Neural progenitor cell (in vitro differentiated cells): Measurements from ENCODE around the gene SMPDL3B. TPM values are rescaled to one million over a fixed set of nuclear protein-coding genes. Genes with fewer than 3 reads are reported as not detected.
A peak's percentile ranks its signal among the peaks of the same experiment; 100 is the strongest.

Source experiments
- DNase-seq: peaks from one replicate; pipeline ENCODE4 v3.0.0-alpha.2; 2016; ENCODE audit warnings: low spot score
- H2AFZ ChIP-seq: fragments of 200-600 bp; sonication (generic); replicated peaks from 2 replicates; pipeline ENCODE4 v1.6.1; 2016; ENCODE audit warnings: antibody characterized with exemption
- H3F3A ChIP-seq: fragments of 200-600 bp; sonication (generic); 2 replicates; pipeline ENCODE4 v1.6.1; 2016; ENCODE audit warnings: antibody characterized with exemption, low read depth
- H3K27ac ChIP-seq: fragments of 200-600 bp; sonication (generic); 2 replicates; pipeline ENCODE4 v1.5.1; 2016; ENCODE audit warnings: mild to moderate bottlenecking
- H3K27me3 ChIP-seq: fragments of 200-600 bp; sonication (generic); 2 replicates; pipeline ENCODE4 v1.6.1; 2016; ENCODE audit warnings: mild to moderate bottlenecking, moderate library complexity
- H3K36me3 ChIP-seq: fragments of 200-600 bp; sonication (generic); 2 replicates; pipeline ENCODE4 v1.5.1; 2016
- H3K4me1 ChIP-seq: fragments of 200-600 bp; sonication (generic); 2 replicates; pipeline ENCODE4 v1.6.1; 2016; ENCODE audit warnings: mixed run types
- H3K4me2 ChIP-seq: fragments of 200-600 bp; sonication (generic); 2 replicates; pipeline ENCODE4 v1.6.1; 2016
- H3K4me3 ChIP-seq: fragments of 200-600 bp; sonication (generic); 2 replicates; pipeline ENCODE4 v1.5.1; 2016
- H3K79me2 ChIP-seq: fragments of 200-600 bp; sonication (generic); 2 replicates; pipeline ENCODE4 v1.6.1; 2016; ENCODE audit warnings: low read depth
- H3K9ac ChIP-seq: fragments of 200-600 bp; sonication (generic); 2 replicates; pipeline ENCODE4 v1.6.1; 2016
- H3K9me3 ChIP-seq: fragments of 200-600 bp; sonication (generic); 2 replicates; pipeline ENCODE4 v1.5.1; 2016; ENCODE audit warnings: low read depth
- H4K20me1 ChIP-seq: fragments of 200-600 bp; sonication (generic); 2 replicates; pipeline ENCODE4 v1.6.1; 2016; ENCODE audit warnings: low read depth
- H3K27ac Mint-ChIP-seq: 3 replicates; pipeline ENCODE4 v1.8.0; 2021; ENCODE audit warnings: mixed read lengths
- H3K27me3 Mint-ChIP-seq: 2 replicates; pipeline ENCODE4 v1.8.0; 2022; ENCODE audit warnings: low read depth, mild to moderate bottlenecking, inconsistent platforms, moderate library complexity, mixed read lengths; ENCODE audit not compliant: insufficient read depth
- H3K36me3 Mint-ChIP-seq: 3 replicates; pipeline ENCODE4 v1.8.0; 2021; ENCODE audit warnings: mixed read lengths
- H3K4me1 Mint-ChIP-seq: 3 replicates; pipeline ENCODE4 v1.8.0; 2021; ENCODE audit warnings: mixed read lengths
- H3K4me3 Mint-ChIP-seq: 3 replicates; pipeline ENCODE4 v1.8.0; 2021; ENCODE audit warnings: mild to moderate bottlenecking, moderate library complexity, mixed read lengths
- H3K9me3 Mint-ChIP-seq: 3 replicates; pipeline ENCODE4 v1.8.0; 2020; ENCODE audit warnings: mixed read lengths
- EZH2 ChIP-seq: fragments of 200-600 bp; sonication (generic); IDR thresholded peaks from 2 replicates; pipeline ENCODE4 v1.6.1; 2017; ENCODE audit warnings: antibody characterized with exemption, mild to moderate bottlenecking, moderate library complexity
- EZH2phosphoT487 ChIP-seq: fragments of 200-600 bp; sonication (generic); IDR thresholded peaks from 2 replicates; pipeline ENCODE4 v1.6.1; 2017; ENCODE audit warnings: antibody characterized with exemption
- total RNA-seq: library from RNA; depleted of rRNA; stranded (reverse); fragments of >200 nt; gene quantifications from 2 replicates; pipeline ENCODE4 v1.2.3, GENCODE V29; 2015; ENCODE audit warnings: low replicate concordance
- TF ChIP-seq, protein P1 (sequence below): fragments of 200-600 bp; sonication (generic); IDR thresholded peaks from 2 replicates; pipeline ENCODE4 v1.5.1; 2017; ENCODE audit warnings: antibody characterized with exemption, mild to moderate bottlenecking

The SMPDL3B gene, protein sequence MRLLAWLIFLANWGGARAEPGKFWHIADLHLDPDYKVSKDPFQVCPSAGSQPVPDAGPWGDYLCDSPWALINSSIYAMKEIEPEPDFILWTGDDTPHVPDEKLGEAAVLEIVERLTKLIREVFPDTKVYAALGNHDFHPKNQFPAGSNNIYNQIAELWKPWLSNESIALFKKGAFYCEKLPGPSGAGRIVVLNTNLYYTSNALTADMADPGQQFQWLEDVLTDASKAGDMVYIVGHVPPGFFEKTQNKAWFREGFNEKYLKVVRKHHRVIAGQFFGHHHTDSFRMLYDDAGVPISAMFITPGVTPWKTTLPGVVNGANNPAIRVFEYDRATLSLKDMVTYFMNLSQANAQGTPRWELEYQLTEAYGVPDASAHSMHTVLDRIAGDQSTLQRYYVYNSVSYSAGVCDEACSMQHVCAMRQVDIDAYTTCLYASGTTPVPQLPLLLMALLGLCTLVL
- 1.2 and 3.9 TPM in 2 replicates for total RNA-seq

DNA sequence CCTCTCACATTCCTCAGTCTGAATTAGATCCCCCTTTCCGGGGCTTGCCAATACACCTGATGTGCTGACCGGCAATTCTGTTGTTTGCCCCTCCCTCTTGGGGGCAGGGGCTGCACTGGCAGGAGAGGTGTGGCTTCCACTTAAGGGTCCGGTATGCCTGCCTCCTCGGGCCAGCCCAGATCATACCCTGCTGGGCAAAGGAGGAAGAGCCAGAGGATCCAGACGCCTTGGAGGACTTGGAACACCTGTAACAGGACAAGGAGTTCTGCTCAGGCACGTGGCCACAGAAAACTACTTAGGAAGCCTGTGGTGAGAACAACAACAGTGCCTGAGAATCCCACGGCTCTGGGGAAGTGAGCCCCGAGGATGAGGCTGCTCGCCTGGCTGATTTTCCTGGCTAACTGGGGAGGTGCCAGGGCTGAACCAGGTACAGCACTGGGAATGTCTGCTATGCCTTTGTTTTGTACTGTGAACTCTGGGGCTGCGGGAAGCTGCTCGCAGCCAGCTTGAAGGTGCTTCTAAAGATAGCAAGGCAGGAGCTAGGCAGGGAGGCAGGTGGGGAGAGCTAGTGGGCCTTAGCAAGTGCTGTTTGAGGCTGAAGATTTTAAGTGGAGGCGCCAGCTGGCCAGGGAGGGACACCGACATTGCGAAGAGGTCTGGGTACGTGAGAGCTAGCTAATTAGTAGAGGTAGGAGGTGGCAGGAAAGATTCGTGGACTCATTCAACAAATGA is at the start of gene SMPDL3B:
TSS of gene SMPDL3B (plus strand) at position 183 of the 732 bp plus-strand sequence. CDS start at position 367, 184 bp downstream.
- H3K4me3 ChIP-seq: peak within 1 kb of the TSS; percentile 49

DNA sequence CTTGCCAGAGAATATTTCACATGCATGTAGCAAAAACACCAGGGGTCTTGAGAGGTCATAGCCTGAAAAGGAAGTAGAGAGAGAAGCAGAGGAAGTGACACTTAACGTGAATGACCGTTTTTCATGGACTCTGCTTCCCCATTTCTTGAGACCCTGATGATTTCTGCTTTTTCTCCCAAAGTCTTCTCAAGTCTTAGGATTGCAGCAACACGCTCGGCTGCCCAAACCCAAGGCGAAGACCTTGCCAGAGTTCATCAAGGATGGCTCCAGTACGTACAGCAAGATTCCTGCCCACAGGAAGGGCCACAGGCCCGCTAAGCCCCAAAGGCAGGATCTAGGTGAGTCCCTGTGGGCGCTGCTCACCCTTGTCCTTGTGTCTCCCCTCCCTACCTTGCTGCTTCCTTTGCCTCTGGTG is 49.7 kb upstream of the SMPDL3B start:
- H3K9me3 Mint-ChIP-seq: no peaks in the 10 kb centered on the region
- no peaks in the 10 kb centered on the region for H3K4me1 Mint-ChIP-seq
- Histone ChIP-seq H4K20me1 (no peaks in the 10 kb centered on the region), H3K36me3 (no peaks in the 10 kb centered on the region), H2AFZ (no peak overlapping the region), H3K27me3 (no peaks in the 10 kb centered on the region), H3K4me2 (no peak overlapping the region), H3K4me3 (no peak overlapping the region), H3K9ac (no peak overlapping the region), H3K9me3 (no peaks in the 10 kb centered on the region), H3K79me2 (no peaks in the 10 kb centered on the region), H3K4me1 (no peaks in the 10 kb centered on the region), H3F3A (peaks cover 6% of the 10 kb centered on the region), H3K27ac (no peak overlapping the region)
- peaks cover 12% of the 10 kb centered on the region for H3K36me3 Mint-ChIP-seq
- no peak overlapping the region for H3K27ac Mint-ChIP-seq
- TF ChIP-seq EZH2 (no peak), EZH2phosphoT487 (no peak)
- TF ChIP-seq, protein P1, sequence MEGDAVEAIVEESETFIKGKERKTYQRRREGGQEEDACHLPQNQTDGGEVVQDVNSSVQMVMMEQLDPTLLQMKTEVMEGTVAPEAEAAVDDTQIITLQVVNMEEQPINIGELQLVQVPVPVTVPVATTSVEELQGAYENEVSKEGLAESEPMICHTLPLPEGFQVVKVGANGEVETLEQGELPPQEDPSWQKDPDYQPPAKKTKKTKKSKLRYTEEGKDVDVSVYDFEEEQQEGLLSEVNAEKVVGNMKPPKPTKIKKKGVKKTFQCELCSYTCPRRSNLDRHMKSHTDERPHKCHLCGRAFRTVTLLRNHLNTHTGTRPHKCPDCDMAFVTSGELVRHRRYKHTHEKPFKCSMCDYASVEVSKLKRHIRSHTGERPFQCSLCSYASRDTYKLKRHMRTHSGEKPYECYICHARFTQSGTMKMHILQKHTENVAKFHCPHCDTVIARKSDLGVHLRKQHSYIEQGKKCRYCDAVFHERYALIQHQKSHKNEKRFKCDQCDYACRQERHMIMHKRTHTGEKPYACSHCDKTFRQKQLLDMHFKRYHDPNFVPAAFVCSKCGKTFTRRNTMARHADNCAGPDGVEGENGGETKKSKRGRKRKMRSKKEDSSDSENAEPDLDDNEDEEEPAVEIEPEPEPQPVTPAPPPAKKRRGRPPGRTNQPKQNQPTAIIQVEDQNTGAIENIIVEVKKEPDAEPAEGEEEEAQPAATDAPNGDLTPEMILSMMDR: no peak
- H3K4me3 Mint-ChIP-seq: no peak overlapping the region
- no peak for DNase-seq
- H3K27me3 Mint-ChIP-seq: no peaks in the 10 kb centered on the region

More for the DNA sequence above, at the start of gene SMPDL3B:
- H3K27ac Mint-ChIP-seq: no peak within 1 kb of the TSS
- Histone ChIP-seq H3K79me2 (no peaks in the 10 kb centered on the region), H3K9ac (no peak within 1 kb of the TSS), H3K27ac (no peak within 1 kb of the TSS), H4K20me1 (no peaks in the 10 kb centered on the region), H3K4me2 (peak within 1 kb of the TSS; percentile 86), H3K9me3 (no peaks in the 10 kb centered on the region), H3F3A (peaks cover 29% of the 10 kb centered on the region), H3K36me3 (no peaks in the 10 kb centered on the region), H3K27me3 (peaks cover 14% of the 10 kb centered on the region), H2AFZ (peak within 1 kb of the TSS; percentile 98), H3K4me1 (peaks cover 23% of the 10 kb centered on the region)
- peak within 1 kb of the TSS; percentile 39 for H3K4me3 Mint-ChIP-seq
- DNase-seq: peak; percentile 76
- no peak for TF ChIP-seq EZH2phosphoT487
- TF ChIP-seq, protein P1: peak; percentile 27
- no peaks in the 10 kb centered on the region for H3K36me3 Mint-ChIP-seq
- H3K27me3 Mint-ChIP-seq: peaks cover 19% of the 10 kb centered on the region
- H3K9me3 Mint-ChIP-seq: no peaks in the 10 kb centered on the region
- H3K4me1 Mint-ChIP-seq: peaks cover 13% of the 10 kb centered on the region

DNA sequence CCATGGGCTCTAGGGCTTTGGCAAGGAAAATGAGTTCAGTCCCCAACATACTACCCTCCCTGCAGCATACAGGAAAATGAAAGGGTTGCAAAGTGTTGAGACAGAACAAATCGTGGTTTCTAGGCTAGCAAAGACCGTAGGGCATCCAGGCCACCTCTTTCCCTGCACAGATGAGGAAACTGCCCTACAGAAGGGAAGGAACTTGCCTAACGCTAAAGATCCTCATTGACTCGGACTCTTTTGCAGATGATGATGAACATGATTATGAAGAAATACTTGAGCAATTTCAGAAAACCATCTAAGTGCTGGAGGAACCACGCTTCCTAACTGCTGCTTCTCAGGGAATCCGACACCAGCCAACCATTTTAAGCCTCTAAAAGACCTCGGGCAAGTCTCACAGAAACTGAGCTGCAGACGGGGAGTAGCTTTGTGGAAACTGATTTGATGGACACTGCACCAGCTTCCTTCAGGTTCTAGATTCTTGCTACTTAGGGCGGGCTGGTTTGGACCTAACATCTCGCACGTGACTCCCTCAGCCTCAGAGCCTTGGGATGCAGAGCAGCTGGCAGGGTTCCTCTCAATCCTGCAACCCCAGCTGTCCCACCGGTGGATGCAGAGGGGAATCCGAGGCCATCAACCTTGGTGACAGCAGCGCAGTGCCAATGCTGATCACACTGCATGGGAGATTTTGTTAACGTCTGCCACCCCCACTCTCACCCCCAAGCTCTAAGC is 49.0 kb upstream of the SMPDL3B start:
- no peaks in the 10 kb centered on the region for H3K9me3 Mint-ChIP-seq
- Histone ChIP-seq H2AFZ (no peak overlapping the region), H3K27me3 (no peaks in the 10 kb centered on the region), H3K4me3 (no peak overlapping the region), H4K20me1 (no peaks in the 10 kb centered on the region), H3K4me2 (no peak overlapping the region), H3K36me3 (no peaks in the 10 kb centered on the region), H3K9ac (no peak overlapping the region), H3F3A (peaks cover 12% of the 10 kb centered on the region), H3K9me3 (no peaks in the 10 kb centered on the region), H3K4me1 (no peaks in the 10 kb centered on the region), H3K79me2 (no peaks in the 10 kb centered on the region), H3K27ac (no peak overlapping the region)
- H3K4me3 Mint-ChIP-seq: no peak overlapping the region
- H3K27ac Mint-ChIP-seq: no peak overlapping the region
- no peaks in the 10 kb centered on the region for H3K27me3 Mint-ChIP-seq
- TF ChIP-seq, protein P1: no peak
- TF ChIP-seq EZH2phosphoT487: no peak
- no peak for TF ChIP-seq EZH2
- no peak for DNase-seq
- peaks cover 15% of the 10 kb centered on the region for H3K36me3 Mint-ChIP-seq
- H3K4me1 Mint-ChIP-seq: no peaks in the 10 kb centered on the region
